OCI-LY1 (cell line): Measurements from ENCODE around the gene RPS6KA6.

ENCODE experiments used
- H2AFZ ChIP-seq: fragments of 200-600 bp; sonication (generic), shearing (Covaris generic); 2 replicates; pipeline ENCODE4 v1.6.0; 2014; ENCODE audit warnings: antibody characterized with exemption, mild to moderate bottlenecking, low read length
- H3F3A ChIP-seq: fragments of 200-600 bp; sonication (generic), shearing (Covaris generic); 2 replicates; pipeline ENCODE4 v1.6.0; 2014; ENCODE audit warnings: mild to moderate bottlenecking, antibody characterized with exemption, low read length, moderate library complexity; ENCODE audit not compliant: insufficient read depth
- H3K27ac ChIP-seq: fragments of 200-600 bp; sonication (generic); 2 replicates; pipeline ENCODE4 v1.5.1; 2014; ENCODE audit warnings: low read length, mixed run types, mild to moderate bottlenecking, low read depth; ENCODE audit not compliant: poor library complexity, severe bottlenecking
- H3K27me3 ChIP-seq: fragments of 200-600 bp; sonication (generic); 2 replicates; pipeline ENCODE4 v1.6.0; 2014; ENCODE audit warnings: antibody characterized with exemption, mild to moderate bottlenecking, low read length, moderate library complexity; ENCODE audit not compliant: insufficient read depth
- H3K36me3 ChIP-seq: fragments of 200-600 bp; sonication (generic); 2 replicates; pipeline ENCODE4 v1.6.1; 2014; ENCODE audit warnings: mild to moderate bottlenecking, antibody characterized with exemption, low read length, moderate library complexity, mixed read lengths; ENCODE audit not compliant: insufficient read depth
- H3K4me1 ChIP-seq: fragments of 200-600 bp; sonication (generic); 2 replicates; pipeline ENCODE4 v1.5.1; 2014; ENCODE audit warnings: mild to moderate bottlenecking, low read length, moderate library complexity; ENCODE audit not compliant: insufficient read depth, severe bottlenecking
- H3K4me2 ChIP-seq: fragments of 200-600 bp; sonication (generic), shearing (Covaris generic); 2 replicates; pipeline ENCODE4 v1.6.1; 2014; ENCODE audit warnings: low read length
- H3K4me3 ChIP-seq: fragments of 200-600 bp; sonication (generic); 2 replicates; pipeline ENCODE4 v1.5.1; 2014; ENCODE audit warnings: low read length, low read depth, mild to moderate bottlenecking, mixed read lengths; ENCODE audit not compliant: poor library complexity, severe bottlenecking
- H3K79me2 ChIP-seq: fragments of 200-600 bp; shearing (Covaris generic); 2 replicates; pipeline ENCODE4 v1.6.1; 2016; ENCODE audit warnings: mixed run types, low read length, mixed read lengths; ENCODE audit not compliant: insufficient read depth
- H3K9ac ChIP-seq: fragments of 200-600 bp; sonication (generic), shearing (Covaris generic); 2 replicates; pipeline ENCODE4 v1.6.1; 2014; ENCODE audit warnings: mild to moderate bottlenecking, low read length, mixed read lengths
- H3K9me2 ChIP-seq: fragments of 200-600 bp; sonication (generic), shearing (Covaris generic); 2 replicates; pipeline ENCODE4 v1.6.1; 2014; ENCODE audit warnings: low read depth, mild to moderate bottlenecking, low read length, mixed read lengths
- H3K9me3 ChIP-seq: fragments of 200-600 bp; shearing (Covaris generic); 2 replicates; pipeline ENCODE4 v1.6.1; 2014; ENCODE audit warnings: low read length, mixed read lengths
- H4K20me1 ChIP-seq: fragments of 200-600 bp; sonication (generic), shearing (Covaris generic); 2 replicates; pipeline ENCODE4 v1.6.0; 2016; ENCODE audit warnings: mild to moderate bottlenecking, low read length; ENCODE audit not compliant: insufficient read depth
- CTCF ChIP-seq: fragments of 200-600 bp; sonication (generic), shearing (Covaris generic); IDR thresholded peaks from 2 replicates; pipeline ENCODE4 v1.5.1; 2017; ENCODE audit warnings: mild to moderate bottlenecking, antibody characterized with exemption, low read length, moderate library complexity, mixed read lengths
- EZH2 ChIP-seq: fragments of 200-600 bp; sonication (generic), shearing (Covaris generic); IDR thresholded peaks from 2 replicates; pipeline ENCODE4 v1.8.0; 2017; ENCODE audit warnings: borderline replicate concordance, mixed run types, mild to moderate bottlenecking, antibody characterized with exemption, low read length, moderate library complexity, mixed read lengths

RPS6KA6 gene

GRCh38 chrX:84199688-84200087 lies 11.7 kb upstream of the RPS6KA6 start:
- Histone ChIP-seq H3K36me3 (no peaks in the 10 kb centered on the region), H3K27me3 (no peaks in the 10 kb centered on the region), H3K9ac (no peak overlapping the region), H3K4me2 (no peak overlapping the region), H3K27ac (no peak overlapping the region), H3K9me3 (no peaks in the 10 kb centered on the region), H4K20me1 (no peaks in the 10 kb centered on the region), H3K4me3 (no peak overlapping the region), H3K4me1 (no peaks in the 10 kb centered on the region), H2AFZ (no peak overlapping the region), H3K79me2 (no peaks in the 10 kb centered on the region), H3K9me2 (no peaks in the 10 kb centered on the region), H3F3A (no peaks in the 10 kb centered on the region)
- TF ChIP-seq CTCF (no peak), EZH2 (no peak)

- H3F3A ChIP-seq: no peaks in the 10 kb centered on the region
- no peak overlapping the region for H3K4me3 ChIP-seq
- TF ChIP-seq CTCF (no peak), EZH2 (no peak)
- no peaks in the 10 kb centered on the region for H3K27me3 ChIP-seq
- no peaks in the 10 kb centered on the region for H3K36me3 ChIP-seq
- H3K9ac ChIP-seq: no peak overlapping the region
- H3K4me1 ChIP-seq: no peaks in the 10 kb centered on the region
- no peaks in the 10 kb centered on the region for H3K9me3 ChIP-seq
- no peaks in the 10 kb centered on the region for H4K20me1 ChIP-seq
- H2AFZ ChIP-seq: no peak overlapping the region
- no peak overlapping the region for H3K4me2 ChIP-seq
- no peak overlapping the region for H3K27ac ChIP-seq
- no peaks in the 10 kb centered on the region for H3K79me2 ChIP-seq
- H3K9me2 ChIP-seq: no peaks in the 10 kb centered on the region
Measured at GRCh38 chrX:84197550-84197949, 9.6 kb upstream of the RPS6KA6 start.

GRCh38 chrX:84192006-84192405 lies 4.0 kb upstream of the RPS6KA6 start:
- Histone ChIP-seq H3K9ac (no peak overlapping the region), H3F3A (no peaks in the 10 kb centered on the region), H3K4me3 (no peak overlapping the region), H3K36me3 (no peaks in the 10 kb centered on the region), H3K4me2 (no peak overlapping the region), H3K79me2 (no peaks in the 10 kb centered on the region), H3K9me3 (no peaks in the 10 kb centered on the region), H4K20me1 (no peaks in the 10 kb centered on the region), H2AFZ (no peak overlapping the region), H3K27me3 (no peaks in the 10 kb centered on the region), H3K4me1 (no peaks in the 10 kb centered on the region), H3K27ac (no peak overlapping the region), H3K9me2 (no peaks in the 10 kb centered on the region)
- TF ChIP-seq CTCF (no peak), EZH2 (no peak)
